Endothelial cell (in vitro differentiated cells): Measurements from ENCODE around the gene ZFTA. TPM values are rescaled to one million over a fixed set of nuclear protein-coding genes. Genes with fewer than 3 reads are reported as not detected.

Experiments used
- DNase-seq: peaks from one replicate; pipeline ENCODE4 v3.0.0; 2021; ENCODE audit warnings: low spot score
- H3K27ac Mint-ChIP-seq: one replicate; pipeline ENCODE4 v1.8.0; 2021; ENCODE audit warnings: mixed read lengths, inconsistent platforms; ENCODE audit not compliant: unreplicated experiment
- H3K27me3 Mint-ChIP-seq: one replicate; pipeline ENCODE4 v1.8.0; 2021; ENCODE audit warnings: mild to moderate bottlenecking, moderate library complexity, mixed read lengths, inconsistent platforms; ENCODE audit not compliant: unreplicated experiment
- H3K36me3 Mint-ChIP-seq: one replicate; pipeline ENCODE4 v1.8.0; 2021; ENCODE audit warnings: mild to moderate bottlenecking, low read depth, mixed read lengths, inconsistent platforms; ENCODE audit not compliant: unreplicated experiment
- H3K4me1 Mint-ChIP-seq: one replicate; pipeline ENCODE4 v1.8.0; 2021; ENCODE audit warnings: mild to moderate bottlenecking, mixed read lengths, inconsistent platforms; ENCODE audit not compliant: unreplicated experiment
- H3K4me3 Mint-ChIP-seq: one replicate; pipeline ENCODE4 v1.8.0; 2021; ENCODE audit warnings: mild to moderate bottlenecking, mixed read lengths, inconsistent platforms; ENCODE audit not compliant: unreplicated experiment
- H3K9me3 Mint-ChIP-seq: one replicate; pipeline ENCODE4 v1.8.0; 2021; ENCODE audit warnings: mixed read lengths, inconsistent platforms; ENCODE audit not compliant: unreplicated experiment
- total RNA-seq: library from RNA; stranded (reverse); fragmentation: NEBNext Ultra II Directional; extraction: Animal tissue kit (Norgen Biotek cat#: 25700); gene quantifications from one replicate; pipeline ENCODE4 v1.2.1, GENCODE V29; 2021; ENCODE audit not compliant: unreplicated experiment
- TF ChIP-seq, protein P1 (sequence below): fragments of 200-600 bp; sonication (generic); IDR thresholded peaks from one replicate; pipeline ENCODE4 v1.5.0; 2021; ENCODE audit warnings: antibody characterized with exemption; ENCODE audit not compliant: unreplicated experiment

The ZFTA gene
- total RNA-seq, 1 donor from 2014 or later, result 41.1 TPM

DNA sequence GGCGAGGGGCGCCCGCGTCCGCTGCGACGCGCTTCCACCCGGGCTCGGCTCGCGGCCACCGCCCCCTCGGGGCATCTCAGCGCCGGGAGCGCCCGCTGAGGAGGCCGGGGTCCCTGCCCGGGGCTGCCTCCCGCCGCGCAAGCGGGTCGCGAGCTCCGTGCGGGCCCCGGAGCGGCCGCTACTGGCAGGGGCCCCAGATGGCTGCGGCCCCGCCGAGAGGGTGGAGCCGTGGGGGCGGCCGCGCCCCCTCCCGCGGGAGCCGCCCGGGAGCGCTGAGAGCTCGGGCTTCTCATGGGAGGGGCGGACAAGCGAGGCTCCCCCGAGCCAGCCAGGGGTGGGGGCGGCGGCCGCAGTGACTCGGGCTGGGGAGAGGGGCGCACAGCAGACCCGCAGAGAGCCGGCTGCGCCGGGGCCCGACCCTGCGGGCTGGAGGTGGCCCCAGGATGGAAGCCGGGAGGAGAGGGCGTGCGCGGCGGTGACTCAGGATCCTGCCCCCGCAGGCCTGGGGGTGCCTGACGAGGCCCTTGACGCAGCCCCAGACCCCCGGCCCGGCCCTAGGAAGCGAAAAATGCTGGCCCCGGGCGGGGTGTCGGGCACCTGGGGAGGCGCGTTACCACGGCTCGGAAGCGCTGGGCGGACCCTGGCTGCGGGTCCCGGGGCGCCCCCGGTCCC, 603 bp upstream of the ZFTA start:
- DNase-seq, result peak; percentile 42
- TF ChIP-seq, protein P1, sequence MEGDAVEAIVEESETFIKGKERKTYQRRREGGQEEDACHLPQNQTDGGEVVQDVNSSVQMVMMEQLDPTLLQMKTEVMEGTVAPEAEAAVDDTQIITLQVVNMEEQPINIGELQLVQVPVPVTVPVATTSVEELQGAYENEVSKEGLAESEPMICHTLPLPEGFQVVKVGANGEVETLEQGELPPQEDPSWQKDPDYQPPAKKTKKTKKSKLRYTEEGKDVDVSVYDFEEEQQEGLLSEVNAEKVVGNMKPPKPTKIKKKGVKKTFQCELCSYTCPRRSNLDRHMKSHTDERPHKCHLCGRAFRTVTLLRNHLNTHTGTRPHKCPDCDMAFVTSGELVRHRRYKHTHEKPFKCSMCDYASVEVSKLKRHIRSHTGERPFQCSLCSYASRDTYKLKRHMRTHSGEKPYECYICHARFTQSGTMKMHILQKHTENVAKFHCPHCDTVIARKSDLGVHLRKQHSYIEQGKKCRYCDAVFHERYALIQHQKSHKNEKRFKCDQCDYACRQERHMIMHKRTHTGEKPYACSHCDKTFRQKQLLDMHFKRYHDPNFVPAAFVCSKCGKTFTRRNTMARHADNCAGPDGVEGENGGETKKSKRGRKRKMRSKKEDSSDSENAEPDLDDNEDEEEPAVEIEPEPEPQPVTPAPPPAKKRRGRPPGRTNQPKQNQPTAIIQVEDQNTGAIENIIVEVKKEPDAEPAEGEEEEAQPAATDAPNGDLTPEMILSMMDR, result no peak
- no peak overlapping the region for H3K4me3 Mint-ChIP-seq

DNA sequence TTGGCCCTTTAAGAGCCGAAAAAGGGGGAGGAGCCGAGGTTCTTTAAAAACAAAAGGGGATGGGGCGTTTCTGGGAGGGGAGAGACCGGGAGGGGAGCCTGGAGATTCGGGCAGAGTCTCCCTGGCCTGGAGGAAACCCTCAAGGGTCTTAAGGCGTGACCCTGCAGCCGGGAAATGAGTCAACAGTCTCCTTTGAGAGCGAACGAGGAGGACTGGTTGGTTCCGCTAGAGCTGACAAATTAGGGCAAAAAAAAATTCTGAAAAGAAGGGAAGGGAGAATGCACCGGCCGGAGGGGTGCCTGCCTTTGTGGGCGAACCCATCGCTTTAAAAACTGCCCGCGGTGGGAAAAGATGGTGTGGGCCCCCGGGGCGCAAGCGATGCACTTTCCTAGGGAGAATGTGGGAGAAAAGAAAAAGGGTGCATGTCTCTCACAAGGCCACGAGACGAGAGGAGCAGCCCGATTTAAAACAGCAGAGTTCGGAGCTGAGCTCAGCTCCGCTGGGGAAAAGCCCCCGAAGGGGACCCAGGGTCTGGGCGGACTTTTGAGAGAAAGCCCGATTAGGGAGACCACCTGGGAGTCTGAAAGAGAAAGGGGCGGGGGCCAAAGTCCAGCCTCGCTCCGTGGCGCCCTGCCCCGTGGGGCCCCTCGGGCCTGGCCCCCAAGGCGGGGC, 874 bp downstream of the ZFTA start:
- Mint-ChIP-seq H3K27me3 (peaks cover 6% of the 10 kb centered on the region), H3K9me3 (no peaks in the 10 kb centered on the region), H3K4me3 (peak overlapping the region; percentile 97), H3K36me3 (peaks cover 11% of the 10 kb centered on the region), H3K4me1 (peaks cover 24% of the 10 kb centered on the region), H3K27ac (peak overlapping the region; percentile 85)
- TF ChIP-seq, protein P1, result no peak
- DNase-seq, result peak; percentile 63

More for the DNA sequence above, 603 bp upstream of the ZFTA start:
- H3K4me1 Mint-ChIP-seq, result peaks cover 24% of the 10 kb centered on the region
- no peak overlapping the region for H3K27ac Mint-ChIP-seq
- peaks cover 6% of the 10 kb centered on the region for H3K27me3 Mint-ChIP-seq
- no peaks in the 10 kb centered on the region for H3K9me3 Mint-ChIP-seq
- H3K36me3 Mint-ChIP-seq, result peaks cover 11% of the 10 kb centered on the region

DNA sequence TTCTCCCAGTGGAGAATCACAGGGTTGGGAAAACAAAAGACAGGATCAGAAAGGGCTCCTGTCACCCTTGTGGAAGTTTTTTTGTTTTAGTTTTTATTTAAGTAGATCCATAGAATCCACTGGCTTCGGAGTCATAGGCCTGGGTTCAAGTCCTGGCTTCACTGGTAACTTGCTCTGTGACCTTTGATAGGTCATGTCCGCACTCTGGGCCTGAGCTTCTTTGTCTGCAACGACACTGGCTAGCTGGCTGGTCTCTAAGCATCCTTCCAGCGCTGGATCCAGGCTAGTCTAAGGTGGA, 1.4 kb downstream of the ZFTA start:
- Mint-ChIP-seq H3K36me3 (peaks cover 11% of the 10 kb centered on the region), H3K4me1 (peaks cover 27% of the 10 kb centered on the region), H3K4me3 (peak overlapping the region; percentile 97), H3K9me3 (no peaks in the 10 kb centered on the region), H3K27me3 (peaks cover 7% of the 10 kb centered on the region), H3K27ac (peak overlapping the region; percentile 85)
- TF ChIP-seq, protein P1, result no peak
- no peak for DNase-seq

DNA sequence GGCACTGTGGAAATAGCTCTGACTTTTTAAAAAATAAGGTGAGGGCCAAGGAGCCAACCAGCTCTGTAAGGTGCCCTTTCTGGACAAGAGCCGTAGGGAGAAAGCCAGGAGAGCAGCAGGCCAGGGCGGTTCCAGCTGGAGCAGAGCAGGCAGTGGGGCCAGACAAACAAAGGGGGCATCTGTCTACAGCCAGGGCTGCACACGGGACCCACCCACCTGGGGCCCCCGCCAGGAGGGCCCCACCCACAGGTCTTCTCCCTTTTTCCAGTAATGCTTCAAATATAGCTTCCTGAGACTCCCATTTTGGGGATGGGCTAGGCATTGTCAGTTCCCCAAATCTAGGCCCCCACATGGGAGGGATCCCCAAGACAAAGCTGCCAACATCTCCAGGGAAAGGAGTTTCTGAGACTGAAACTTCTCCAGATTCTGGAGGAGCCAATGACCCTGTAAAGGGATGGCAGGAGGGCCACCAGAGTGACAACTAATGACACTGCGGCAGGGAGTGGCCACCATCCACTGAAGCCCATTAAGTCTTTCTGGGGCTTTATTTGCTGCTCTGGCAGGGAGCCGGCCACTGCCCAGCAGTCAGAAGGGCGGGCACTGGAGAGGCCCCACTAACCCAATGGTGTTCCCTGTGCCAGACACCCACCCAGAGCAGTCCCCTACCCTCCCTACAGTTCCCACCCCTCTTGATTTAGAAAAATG, 1.9 kb downstream of the ZFTA start:
- peak overlapping the region; percentile 97 for H3K4me3 Mint-ChIP-seq
- H3K27ac Mint-ChIP-seq, result no peak overlapping the region
- peaks cover 11% of the 10 kb centered on the region for H3K36me3 Mint-ChIP-seq
- TF ChIP-seq, protein P1, result no peak
- H3K27me3 Mint-ChIP-seq, result peaks cover 10% of the 10 kb centered on the region
- H3K9me3 Mint-ChIP-seq, result no peaks in the 10 kb centered on the region
- peaks cover 32% of the 10 kb centered on the region for H3K4me1 Mint-ChIP-seq
- no peak for DNase-seq
